Endothelial cell of umbilical vein (primary cell): ENCODE measurements around the gene CLASP2. TPM values are rescaled to one million over a fixed set of nuclear protein-coding genes. Genes with fewer than 3 reads are reported as not detected.

Experiments used
- BruUV-seq: library from RNA; stranded (reverse); fragments of 400-500 nt; replicated peaks from 2 replicates; lab custom pipeline; 2021; lab: Mats Ljungman, UMichigan
- CTCF ChIA-PET: fragments of 300-600, 350-600 bp; sonication (Branson Sonifier 250); formaldehyde crosslinking; loops from one replicate; lab custom pipeline; 2021; ENCODE audit warnings: antibody characterized with exemption, inconsistent platforms; lab: Charles Lee
- POLR2A ChIA-PET: fragments of 300-600, 350-600 bp; sonication (Branson Sonifier 250); formaldehyde crosslinking; loops from one replicate; lab custom pipeline; 2021; ENCODE audit warnings: antibody characterized with exemption, inconsistent platforms; lab: Charles Lee
- DNase-seq: peaks from one replicate; pipeline ENCODE4 v3.0.0-alpha.2; 2011; ENCODE audit warnings: low read depth, low spot score
- FAIRE-seq: peaks from 2 replicates; lab custom pipeline; 2011; peaks lifted over from hg19 to GRCh38; lab: Jason Lieb, UNC
- H2AFZ ChIP-seq: 2 replicates; pipeline ENCODE4 v1.6.0; 2012; ENCODE audit warnings: low read depth, low read length, control low read depth, inconsistent platforms
- H3K27ac ChIP-seq: 2 replicates; pipeline ENCODE4 v1.5.1; 2011; ENCODE audit warnings: low read depth, mild to moderate bottlenecking, control low read depth, low read length, moderate library complexity; ENCODE audit not compliant: insufficient read depth
- H3K27me3 ChIP-seq, 2 experiments: 2 replicates each; pipeline versions ENCODE4 v1.6.0 to v1.6.1; 2011; ENCODE audit warnings: low read length in 2 of 2, mixed read lengths in 1 of 2; ENCODE audit not compliant: control insufficient read depth in 2 of 2, insufficient read depth in 2 of 2
- H3K36me3 ChIP-seq, 2 experiments: 2 replicates in 1 of 2; 3 replicates in 1 of 2; pipeline ENCODE4 v1.5.1; 2011; ENCODE audit warnings: low read length in 2 of 2, mild to moderate bottlenecking in 1 of 2, moderate library complexity in 1 of 2; ENCODE audit not compliant: control insufficient read depth in 2 of 2, insufficient read depth in 2 of 2; ENCODE audit errors: extremely low read depth in 1 of 2
- H3K4me1 ChIP-seq: 3 replicates; pipeline ENCODE4 v1.5.1; 2011; ENCODE audit warnings: mild to moderate bottlenecking, low read length; ENCODE audit not compliant: control insufficient read depth, insufficient read depth; ENCODE audit errors: extremely low read depth
- H3K4me2 ChIP-seq: 2 replicates; pipeline ENCODE4 v1.6.1; 2011; ENCODE audit warnings: low read length, control low read depth, mixed read lengths; ENCODE audit not compliant: insufficient read depth
- H3K4me3 ChIP-seq, 3 experiments: fragments of 200-600 bp in 1 of 3; sonication (generic), shearing (Covaris generic) in 1 of 3; replicated peaks in 1 of 3; 2 replicates each; pipeline ENCODE4 v1.5.1; 2011 to 2016; ENCODE audit warnings: control low read depth in 3 of 3, low read length in 3 of 3, mild to moderate bottlenecking in 2 of 3, inconsistent platforms in 1 of 3, low read depth in 1 of 3, moderate library complexity in 1 of 3; ENCODE audit not compliant: insufficient read depth in 1 of 3
- H3K79me2 ChIP-seq: 2 replicates; pipeline ENCODE4 v1.6.0; 2012; ENCODE audit warnings: low read length, inconsistent platforms; ENCODE audit not compliant: control insufficient read depth, insufficient read depth
- H3K9ac ChIP-seq: replicated peaks from 2 replicates; pipeline ENCODE3; 2011; ENCODE audit warnings: low read length, control low read depth; ENCODE audit not compliant: insufficient read depth; ENCODE audit errors: extremely low read depth
- H3K9me1 ChIP-seq: replicated peaks from 3 replicates; pipeline ENCODE4 v1.6.0; 2011; ENCODE audit warnings: mild to moderate bottlenecking, low read length; ENCODE audit not compliant: control insufficient read depth, insufficient read depth; ENCODE audit errors: extremely low read depth
- H3K9me3 ChIP-seq: replicated peaks from 2 replicates; pipeline ENCODE4 v1.5.1; 2012; ENCODE audit warnings: low read length, inconsistent platforms; ENCODE audit not compliant: control insufficient read depth, insufficient read depth
- H4K20me1 ChIP-seq: replicated peaks from 2 replicates; pipeline ENCODE3; 2011; ENCODE audit warnings: mild to moderate bottlenecking, low read length; ENCODE audit not compliant: control insufficient read depth, insufficient read depth; ENCODE audit errors: extremely low read depth
- EZH2 ChIP-seq: IDR thresholded peaks from 2 replicates; pipeline ENCODE4 v1.6.1; 2012; ENCODE audit warnings: borderline replicate concordance, low read depth, mild to moderate bottlenecking, moderate library complexity, low read length, inconsistent platforms; ENCODE audit not compliant: severe bottlenecking
- FOS ChIP-seq: IDR thresholded peaks from 2 replicates; pipeline ENCODE4 v1.6.1; 2011; ENCODE audit warnings: mild to moderate bottlenecking, low read length, moderate library complexity, borderline replicate concordance; ENCODE audit not compliant: insufficient read depth
- GATA2 ChIP-seq: IDR thresholded peaks from 2 replicates; pipeline ENCODE4 v1.7.0; 2011; ENCODE audit warnings: low read depth, mild to moderate bottlenecking, moderate library complexity, mixed read lengths, low read length; ENCODE audit not compliant: insufficient read length, insufficient read depth
- JUN ChIP-seq: IDR thresholded peaks from 2 replicates; pipeline ENCODE4 v1.6.1; 2011; ENCODE audit warnings: borderline replicate concordance, low read depth; ENCODE audit not compliant: insufficient read length, insufficient read depth
- MYC ChIP-seq: IDR thresholded peaks from one replicate; pipeline ENCODE4 v1.6.1; 2011; ENCODE audit warnings: mild to moderate bottlenecking, low read depth, low read length
- POLR2A ChIP-seq: IDR thresholded peaks from 2 replicates; pipeline ENCODE4 v1.6.1; 2012; ENCODE audit warnings: low read depth, mild to moderate bottlenecking, control low read depth, low read length
- POLR2AphosphoS5 ChIP-seq: IDR thresholded peaks from 2 replicates; pipeline ENCODE4 v1.6.1; 2012; ENCODE audit warnings: low read depth, mild to moderate bottlenecking, control low read depth, low read length, moderate library complexity; ENCODE audit not compliant: insufficient read depth
- dilution Hi-C: fragments of 300-500 bp; cut with MboI; formaldehyde crosslinking; loops from one replicate; pipeline ENCODE4 v1.15.0; 2019; ENCODE audit warnings: low sequenced_read_pairs; ENCODE audit not compliant: extremely low pct_ligation_motif_present
- intact Hi-C: fragments of 100-400 bp; cut with micrococcal nuclease; formaldehyde crosslinking; loops from one replicate; pipeline ENCODE4 v1.10.0; 2022
- polyA plus RNA-seq, 4 experiments: library from polyadenylated mRNA; depleted of rRNA in 3 of 4; stranded (reverse) in 3 of 4; unstranded in 1 of 4; fragments of >200 nt; gene quantifications; 2 replicates each; pipeline versions ENCODE4 v1.2.1 to v1.2.3, GENCODE V29; 2011 to 2012; ENCODE audit warnings: missing spikeins in 1 of 4
- total RNA-seq: library from RNA; stranded (reverse); gene quantifications from 2 replicates; pipeline ENCODE4 v1.2.3, GENCODE V29; 2021
- TF ChIP-seq, protein P1 (sequence below), 2 donors: IDR thresholded peaks; 1 replicate in 1 of 2; 2 replicates in 1 of 2; pipeline ENCODE4 v1.5.1; 2011; ENCODE audit warnings: low read length in 2 of 2, mild to moderate bottlenecking in 2 of 2, moderate library complexity in 2 of 2, control low read depth in 1 of 2, inconsistent platforms in 1 of 2, low read depth in 1 of 2; ENCODE audit not compliant: insufficient read depth in 1 of 2; ENCODE audit errors: extremely low read depth in 1 of 2
- TF ChIP-seq, protein P2 (sequence below): IDR thresholded peaks from 2 replicates; pipeline ENCODE4 v1.6.1; 2011; ENCODE audit not compliant: insufficient read depth, insufficient read length

The CLASP2 gene
- total and polyA plus RNA-seq, 2 donors (not counting 3 experiments of a cell fraction or from before 2014, with no cell fraction given) = 15.0 to 55.0 TPM

DNA sequence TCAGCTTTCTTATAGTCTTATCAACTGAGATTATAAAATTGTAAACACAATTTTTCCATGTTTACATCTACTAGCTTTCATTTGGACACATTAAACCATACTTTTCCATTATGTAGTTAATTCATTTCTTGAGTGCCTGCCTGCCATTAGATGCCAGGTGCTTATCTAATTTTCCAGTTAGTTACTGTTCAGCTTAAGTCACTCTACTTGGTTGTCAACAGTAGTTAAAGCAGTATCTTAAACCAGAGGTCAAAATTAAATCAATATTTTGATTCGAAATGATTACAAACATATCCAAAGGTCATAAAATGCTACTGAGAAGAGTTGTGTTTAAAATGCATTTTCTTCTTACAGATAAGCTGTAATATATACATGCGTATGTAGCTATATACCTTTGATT lies 221.6 kb downstream of the CLASP2 start:
- no peak overlapping the region for H3K27ac ChIP-seq
- H3K36me3 ChIP-seq = no peaks in the 10 kb centered on the region
- no peaks in the 10 kb centered on the region for H3K79me2 ChIP-seq
- DNase-seq (no peak), FAIRE-seq (no peak)
- H3K9ac ChIP-seq = no peak overlapping the region
- no peaks in the 10 kb centered on the region for H3K9me3 ChIP-seq
- H2AFZ ChIP-seq = no peak overlapping the region
- H3K27me3 ChIP-seq = no peaks in the 10 kb centered on the region
- no peaks in the 10 kb centered on the region for H4K20me1 ChIP-seq
- dilution Hi-C loops = no loop called here
- ChIA-PET CTCF (no interaction called here), POLR2A (no interaction called here)
- H3K9me1 ChIP-seq = no peaks in the 10 kb centered on the region
- no peak overlapping the region for H3K4me3 ChIP-seq
- H3K4me1 ChIP-seq = no peaks in the 10 kb centered on the region
- no peak overlapping the region for H3K4me2 ChIP-seq
- no TSS peak for BruUV-seq
- no peak for TF ChIP-seq EZH2
- TF ChIP-seq, protein P1, sequence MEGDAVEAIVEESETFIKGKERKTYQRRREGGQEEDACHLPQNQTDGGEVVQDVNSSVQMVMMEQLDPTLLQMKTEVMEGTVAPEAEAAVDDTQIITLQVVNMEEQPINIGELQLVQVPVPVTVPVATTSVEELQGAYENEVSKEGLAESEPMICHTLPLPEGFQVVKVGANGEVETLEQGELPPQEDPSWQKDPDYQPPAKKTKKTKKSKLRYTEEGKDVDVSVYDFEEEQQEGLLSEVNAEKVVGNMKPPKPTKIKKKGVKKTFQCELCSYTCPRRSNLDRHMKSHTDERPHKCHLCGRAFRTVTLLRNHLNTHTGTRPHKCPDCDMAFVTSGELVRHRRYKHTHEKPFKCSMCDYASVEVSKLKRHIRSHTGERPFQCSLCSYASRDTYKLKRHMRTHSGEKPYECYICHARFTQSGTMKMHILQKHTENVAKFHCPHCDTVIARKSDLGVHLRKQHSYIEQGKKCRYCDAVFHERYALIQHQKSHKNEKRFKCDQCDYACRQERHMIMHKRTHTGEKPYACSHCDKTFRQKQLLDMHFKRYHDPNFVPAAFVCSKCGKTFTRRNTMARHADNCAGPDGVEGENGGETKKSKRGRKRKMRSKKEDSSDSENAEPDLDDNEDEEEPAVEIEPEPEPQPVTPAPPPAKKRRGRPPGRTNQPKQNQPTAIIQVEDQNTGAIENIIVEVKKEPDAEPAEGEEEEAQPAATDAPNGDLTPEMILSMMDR (IDR thresholded peaks at IDR 0.05; ENCODE audit: extremely low read depth in 1 of 2, insufficient read depth in 1 of 2, low read depth in 1 of 2, low read length in 2 of 2) = no peak
- no peak for TF ChIP-seq GATA2
- intact Hi-C loops = no loop called here

DNA sequence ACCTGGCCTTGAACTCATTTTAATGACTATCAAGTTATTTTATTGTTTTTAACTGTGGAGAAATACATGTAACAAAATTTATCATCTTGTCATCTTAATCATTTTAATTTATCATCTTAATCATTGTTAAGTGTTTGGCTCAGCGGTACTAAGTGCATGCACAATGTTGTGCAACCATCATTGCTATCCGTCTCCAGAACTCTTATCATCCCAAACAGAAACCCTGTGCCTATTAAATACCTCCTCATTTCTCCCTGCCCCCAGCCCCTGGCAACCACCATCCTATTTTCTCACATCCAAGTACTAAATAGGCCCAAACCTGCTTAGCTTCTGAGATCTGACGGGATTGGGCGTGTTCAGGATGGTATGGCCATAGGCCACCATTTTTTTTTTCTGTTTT lies 226.3 kb downstream of the CLASP2 start:
- Histone ChIP-seq H3K9me1 (no peaks in the 10 kb centered on the region), H3K4me1 (no peaks in the 10 kb centered on the region), H3K4me2 (no peak overlapping the region), H3K27me3 (no peaks in the 10 kb centered on the region), H3K27ac (no peak overlapping the region), H3K79me2 (no peaks in the 10 kb centered on the region), H3K4me3 (no peak overlapping the region), H3K9ac (no peak overlapping the region), H3K36me3 (no peaks in the 10 kb centered on the region), H2AFZ (no peak overlapping the region), H3K9me3 (no peaks in the 10 kb centered on the region), H4K20me1 (no peaks in the 10 kb centered on the region)
- dilution Hi-C loops (no loop called here), intact Hi-C loops (no loop called here)
- no peak for TF ChIP-seq MYC
- no peak for TF ChIP-seq GATA2
- TF ChIP-seq FOS = no peak
- no peak for TF ChIP-seq POLR2A
- no peak for TF ChIP-seq POLR2AphosphoS5
- TF ChIP-seq, protein P2, sequence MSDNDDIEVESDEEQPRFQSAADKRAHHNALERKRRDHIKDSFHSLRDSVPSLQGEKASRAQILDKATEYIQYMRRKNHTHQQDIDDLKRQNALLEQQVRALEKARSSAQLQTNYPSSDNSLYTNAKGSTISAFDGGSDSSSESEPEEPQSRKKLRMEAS = no peak
- no peak for TF ChIP-seq JUN
- TF ChIP-seq, protein P1 (IDR thresholded peaks at IDR 0.05; ENCODE audit: extremely low read depth in 1 of 2, insufficient read depth in 1 of 2, low read depth in 1 of 2, low read length in 2 of 2) = no peak
- no peak for TF ChIP-seq EZH2
- BruUV-seq = no TSS peak
- DNase-seq (no peak), FAIRE-seq (no peak)
- POLR2A ChIA-PET = no interaction called here
- CTCF ChIA-PET = no interaction called here
